ENCODE results near the gene SAXO1. TPM values are rescaled to one million over a fixed set of nuclear protein-coding genes. Genes with fewer than 3 reads are reported as not detected.

SAXO1 gene
- total RNA-seq, 1 experiment from 2014 or later, result not detected

GRCh38 chr9:18923167-18923566, 109.8 kb downstream of the SAXO1 start:
- no peak for DNase-seq (ENCODE audit: low spot score)

GRCh38 chr9:18922161-18922885, 110.7 kb downstream of the SAXO1 start:
- in situ Hi-C loops (cut with HindIII; ENCODE audit: low sequenced_read_pairs), result no loop called here
- no peak for DNase-seq (ENCODE audit: low spot score)

More at GRCh38 chr9:18923167-18923566, 109.8 kb downstream of the SAXO1 start:
- in situ Hi-C loops (cut with HindIII; ENCODE audit: low sequenced_read_pairs), result no loop called here

- DNase-seq (ENCODE audit: low spot score), result no peak
- in situ Hi-C loops (cut with HindIII; ENCODE audit: low sequenced_read_pairs), result no loop called here
Observed at GRCh38 chr9:18921366-18922075, 111.5 kb downstream of the SAXO1 start.

GRCh38 chr9:18920141-18921084, 112.6 kb downstream of the SAXO1 start:
- no peak for DNase-seq (ENCODE audit: low spot score)
- in situ Hi-C loops (cut with HindIII; ENCODE audit: low sequenced_read_pairs), result no loop called here

- DNase-seq (ENCODE audit: low spot score), result no peak
- in situ Hi-C loops (cut with HindIII; ENCODE audit: low sequenced_read_pairs), result no loop called here
Observed at GRCh38 chr9:18911714-18912342, 121.2 kb downstream of the SAXO1 start.

GRCh38 chr9:18910916-18911315, 122.1 kb downstream of the SAXO1 start:
- in situ Hi-C loops (cut with HindIII; ENCODE audit: low sequenced_read_pairs), result no loop called here

GRCh38 chr9:18910435-18910834, 122.6 kb downstream of the SAXO1 start:
- DNase-seq (ENCODE audit: low spot score), result no peak
- in situ Hi-C loops (cut with HindIII; ENCODE audit: low sequenced_read_pairs), result no loop called here

More at GRCh38 chr9:18910916-18911315, 122.1 kb downstream of the SAXO1 start:
- no peak for DNase-seq (ENCODE audit: low spot score)

GRCh38 chr9:18909140-18910018, 123.6 kb downstream of the SAXO1 start:
- in situ Hi-C loops (cut with HindIII; ENCODE audit: low sequenced_read_pairs), result no loop called here
- no peak for DNase-seq (ENCODE audit: low spot score)

- in situ Hi-C loops (cut with HindIII; ENCODE audit: low sequenced_read_pairs), result no loop called here
- DNase-seq (ENCODE audit: low spot score), result no peak
Observed at GRCh38 chr9:18907927-18908625, 124.9 kb downstream of the SAXO1 start.

GRCh38 chr9:18906656-18907395, 126.2 kb downstream of the SAXO1 start:
- peak; percentile 12 for DNase-seq (ENCODE audit: low spot score)
- in situ Hi-C loops (cut with HindIII; ENCODE audit: low sequenced_read_pairs), result no loop called here

- in situ Hi-C loops (cut with HindIII; ENCODE audit: low sequenced_read_pairs), result no loop called here
- no peak for DNase-seq (ENCODE audit: low spot score)
Observed at GRCh38 chr9:18905883-18906629, 127.0 kb downstream of the SAXO1 start.

- in situ Hi-C loops (cut with HindIII; ENCODE audit: low sequenced_read_pairs), result no loop called here
- DNase-seq (ENCODE audit: low spot score), result no peak
Observed at GRCh38 chr9:18905028-18905882, 127.8 kb downstream of the SAXO1 start.

- DNase-seq (ENCODE audit: low spot score), result no peak
- in situ Hi-C loops (cut with HindIII; ENCODE audit: low sequenced_read_pairs), result no loop called here
Observed at GRCh38 chr9:18903450-18903849, 129.6 kb downstream of the SAXO1 start.

GRCh38 chr9:18896531-18897179, 136.4 kb downstream of the SAXO1 start:
- DNase-seq (ENCODE audit: low spot score), result no peak
- in situ Hi-C loops (cut with HindIII; ENCODE audit: low sequenced_read_pairs), result no loop called here

GRCh38 chr9:18896004-18896403, 137.0 kb downstream of the SAXO1 start:
- in situ Hi-C loops (cut with HindIII; ENCODE audit: low sequenced_read_pairs), result no loop called here
- no peak for DNase-seq (ENCODE audit: low spot score)

Data from G401 (cell line).